Activated T-cell treated with anti-CD3 and anti-CD28 coated beads, Interleukin-2, amount 50 U/mL, for 24 hours (primary cell): ENCODE measurements around the gene RIN2.

ENCODE experiments used
- DNase-seq: peaks from one replicate; pipeline ENCODE4 v3.0.0-alpha.2; 2020
- H3K27ac Mint-ChIP-seq: 2 replicates; pipeline ENCODE4 v1.8.0; 2020; ENCODE audit warnings: mild to moderate bottlenecking, mixed read lengths
- H3K27me3 Mint-ChIP-seq: 2 replicates; pipeline ENCODE4 v1.8.0; 2020; ENCODE audit warnings: mixed read lengths
- H3K36me3 Mint-ChIP-seq: 2 replicates; pipeline ENCODE4 v1.8.0; 2020; ENCODE audit warnings: low read depth, mixed read lengths
- H3K4me1 Mint-ChIP-seq: 2 replicates; pipeline ENCODE4 v1.8.0; 2020; ENCODE audit warnings: low read depth, mixed read lengths
- H3K4me3 Mint-ChIP-seq: 2 replicates; pipeline ENCODE4 v1.8.0; 2020; ENCODE audit warnings: mild to moderate bottlenecking, moderate library complexity, mixed read lengths
- H3K9me3 Mint-ChIP-seq: 2 replicates; pipeline ENCODE4 v1.8.0; 2020; ENCODE audit warnings: mixed read lengths

Gene RIN2

DNA sequence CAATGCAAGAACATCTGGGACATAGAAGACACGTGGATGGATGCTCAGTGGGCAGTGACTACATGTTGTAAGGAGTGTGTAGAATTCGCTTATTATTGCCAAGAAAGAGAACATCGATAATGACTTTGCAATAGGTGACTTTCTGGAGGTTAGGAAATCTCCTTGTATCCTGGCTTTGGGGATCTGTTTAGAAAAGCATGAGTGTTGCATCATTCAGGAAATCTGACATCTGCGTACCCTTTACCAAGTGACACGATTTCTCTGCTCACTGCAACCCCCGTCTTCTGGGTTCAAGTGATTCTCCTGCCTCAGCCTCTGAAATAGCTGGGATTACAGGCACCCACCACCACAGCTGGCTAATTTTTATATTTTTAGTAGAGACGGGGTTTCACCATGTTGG lies 23.2 kb downstream of the RIN2 start:
- peaks cover 2% of the 10 kb centered on the region for H3K4me1 Mint-ChIP-seq

DNA sequence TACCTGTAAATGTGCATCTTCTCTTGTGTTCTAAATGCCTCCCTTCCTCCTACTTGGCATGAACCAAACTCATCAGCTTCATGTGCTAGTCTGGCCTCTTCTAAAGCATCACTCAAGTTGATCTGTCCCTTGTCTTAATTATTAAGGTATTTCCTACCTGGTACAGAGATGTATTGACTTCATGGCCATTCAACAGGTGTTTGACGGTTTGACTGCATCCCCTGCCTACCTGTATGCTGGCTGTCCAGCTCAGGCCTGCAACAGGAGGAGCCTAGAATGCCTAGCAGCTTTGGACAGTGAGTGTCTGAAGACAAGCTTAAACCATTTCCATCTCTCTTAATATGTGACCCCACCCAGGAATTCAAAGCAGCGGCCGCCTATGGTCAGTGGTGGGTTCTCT lies 24.6 kb downstream of the RIN2 start:
- Mint-ChIP-seq H3K9me3 (no peaks in the 10 kb centered on the region), H3K27me3 (peaks cover 19% of the 10 kb centered on the region), H3K4me1 (peaks cover 2% of the 10 kb centered on the region), H3K36me3 (no peaks in the 10 kb centered on the region), H3K4me3 (no peak overlapping the region), H3K27ac (no peak overlapping the region)
- no peak for DNase-seq

More for the DNA sequence above, 23.2 kb downstream of the RIN2 start:
- H3K4me3 Mint-ChIP-seq, result no peak overlapping the region
- DNase-seq, result no peak
- no peak overlapping the region for H3K27ac Mint-ChIP-seq
- H3K27me3 Mint-ChIP-seq, result peaks cover 9% of the 10 kb centered on the region
- no peaks in the 10 kb centered on the region for H3K9me3 Mint-ChIP-seq
- H3K36me3 Mint-ChIP-seq, result no peaks in the 10 kb centered on the region

DNA sequence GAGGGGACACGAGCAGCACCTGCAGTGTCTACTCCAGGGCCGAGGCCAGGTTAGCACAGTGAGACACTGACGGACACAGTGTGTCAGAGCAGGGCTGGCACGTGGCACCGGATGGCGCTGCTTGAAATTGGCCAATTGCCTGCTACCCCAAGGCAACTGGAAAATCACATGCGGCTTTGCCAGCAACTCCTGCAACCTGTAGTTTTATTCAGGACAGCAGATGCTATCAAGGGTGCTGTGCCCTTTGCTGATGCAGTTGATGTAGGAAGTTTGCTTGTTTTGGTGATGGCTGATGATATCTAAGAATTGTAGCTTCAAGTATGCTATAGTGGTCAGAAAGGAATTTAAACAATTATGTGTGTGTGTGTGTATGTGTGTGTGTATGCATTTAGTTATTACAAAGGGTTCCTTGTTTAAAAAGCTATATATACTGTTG lies 25.9 kb downstream of the RIN2 start:
- no peak for DNase-seq
- no peak overlapping the region for H3K27ac Mint-ChIP-seq
- H3K4me3 Mint-ChIP-seq, result no peak overlapping the region
- H3K9me3 Mint-ChIP-seq, result peaks cover 2% of the 10 kb centered on the region
- H3K27me3 Mint-ChIP-seq, result peaks cover 22% of the 10 kb centered on the region
- peaks cover 2% of the 10 kb centered on the region for H3K4me1 Mint-ChIP-seq
- H3K36me3 Mint-ChIP-seq, result no peaks in the 10 kb centered on the region

DNA sequence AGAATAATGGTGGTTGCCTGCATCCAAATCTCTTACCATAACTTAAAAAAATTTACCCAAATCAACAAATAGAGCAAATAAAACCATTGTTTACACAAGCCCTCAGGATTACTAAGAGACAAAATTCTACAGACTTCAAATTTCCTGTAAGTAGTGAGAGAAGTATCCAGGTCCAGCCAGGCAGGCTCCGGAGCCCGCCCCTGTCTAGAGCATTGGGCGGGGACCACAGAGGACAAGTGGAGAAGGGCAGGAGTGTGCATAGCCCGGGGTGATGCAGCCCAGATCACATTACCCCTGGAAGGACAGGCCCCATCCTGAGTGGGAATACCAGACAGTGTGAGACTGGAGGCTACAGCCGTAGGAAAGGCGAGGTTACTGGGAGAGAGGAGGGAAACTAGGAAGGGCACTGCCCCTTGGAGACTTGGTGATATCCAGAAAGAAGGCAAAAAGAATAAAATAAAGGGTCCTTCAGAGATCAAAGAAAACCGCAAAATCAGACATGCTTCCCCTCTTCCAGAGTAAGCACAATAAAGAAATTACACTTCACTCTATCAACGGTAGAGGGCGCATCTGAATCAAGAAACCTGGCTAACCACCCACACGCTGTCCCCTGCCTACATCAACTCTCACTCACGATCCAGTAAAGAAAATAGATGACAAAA lies 26.6 kb downstream of the RIN2 start:
- peaks cover 2% of the 10 kb centered on the region for H3K9me3 Mint-ChIP-seq
- H3K4me1 Mint-ChIP-seq, result peaks cover 2% of the 10 kb centered on the region
- no peak overlapping the region for H3K4me3 Mint-ChIP-seq
- H3K36me3 Mint-ChIP-seq, result no peaks in the 10 kb centered on the region
- DNase-seq, result no peak
- no peak overlapping the region for H3K27ac Mint-ChIP-seq
- H3K27me3 Mint-ChIP-seq, result peaks cover 21% of the 10 kb centered on the region

DNA sequence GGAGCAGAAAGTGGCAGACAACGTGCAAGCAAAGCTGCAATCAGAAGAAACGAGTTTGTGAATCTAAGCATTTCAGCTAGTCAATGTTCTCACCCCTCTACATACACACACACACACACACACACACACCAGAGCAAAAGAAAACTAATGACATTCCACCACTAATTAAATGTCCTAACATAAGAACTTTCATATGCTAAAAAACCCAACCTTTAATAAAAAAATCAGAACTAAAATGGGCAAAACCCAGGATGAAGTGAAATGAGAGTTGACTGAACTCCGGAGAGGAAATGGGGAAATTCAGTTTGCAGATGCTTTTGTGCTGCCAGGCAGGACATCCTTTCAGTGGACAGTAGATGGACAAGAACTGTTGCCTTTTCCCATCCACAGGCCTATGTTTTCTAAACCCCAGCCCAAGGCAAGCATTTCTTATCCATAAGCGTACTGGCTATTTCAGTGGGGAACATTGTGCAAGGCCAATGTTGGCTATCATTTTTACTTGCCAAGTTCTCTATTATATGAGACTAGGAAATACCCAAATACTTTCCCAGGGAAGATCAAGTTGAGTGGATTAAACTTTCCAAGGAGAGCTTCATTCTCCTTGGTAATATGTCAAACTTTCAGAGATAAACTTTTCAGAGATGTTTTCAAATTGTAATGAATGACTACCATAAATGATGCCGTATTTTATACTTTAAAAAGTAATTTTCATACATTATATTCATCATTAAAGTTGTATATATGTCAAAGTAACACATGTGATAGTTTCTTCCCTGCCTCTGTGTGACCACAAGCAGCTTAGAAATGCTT lies 27.3 kb downstream of the RIN2 start:
- Mint-ChIP-seq H3K9me3 (peaks cover 2% of the 10 kb centered on the region), H3K4me3 (no peak overlapping the region), H3K4me1 (peaks cover 2% of the 10 kb centered on the region), H3K27me3 (peaks cover 21% of the 10 kb centered on the region), H3K27ac (no peak overlapping the region), H3K36me3 (no peaks in the 10 kb centered on the region)
- DNase-seq, result no peak

DNA sequence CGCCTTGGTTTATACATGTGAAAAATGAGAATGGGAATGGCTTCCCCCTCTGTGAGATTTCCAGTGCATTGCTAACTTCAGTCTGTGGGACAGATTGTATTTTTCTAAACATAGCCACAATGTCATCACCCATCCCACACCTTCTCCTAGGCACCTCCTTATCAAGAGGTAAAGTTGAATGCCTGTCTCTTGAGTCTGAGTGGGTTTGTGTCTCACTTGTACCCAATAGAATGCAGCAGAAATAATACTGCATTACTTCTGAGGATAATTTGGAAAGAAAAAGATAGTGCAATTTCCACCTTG lies 27.9 kb downstream of the RIN2 start:
- DNase-seq, result no peak
- H3K9me3 Mint-ChIP-seq, result peaks cover 2% of the 10 kb centered on the region
- H3K27me3 Mint-ChIP-seq, result peaks cover 25% of the 10 kb centered on the region
- H3K36me3 Mint-ChIP-seq, result no peaks in the 10 kb centered on the region
- H3K27ac Mint-ChIP-seq, result no peak overlapping the region
- no peak overlapping the region for H3K4me3 Mint-ChIP-seq
- peaks cover 2% of the 10 kb centered on the region for H3K4me1 Mint-ChIP-seq

DNA sequence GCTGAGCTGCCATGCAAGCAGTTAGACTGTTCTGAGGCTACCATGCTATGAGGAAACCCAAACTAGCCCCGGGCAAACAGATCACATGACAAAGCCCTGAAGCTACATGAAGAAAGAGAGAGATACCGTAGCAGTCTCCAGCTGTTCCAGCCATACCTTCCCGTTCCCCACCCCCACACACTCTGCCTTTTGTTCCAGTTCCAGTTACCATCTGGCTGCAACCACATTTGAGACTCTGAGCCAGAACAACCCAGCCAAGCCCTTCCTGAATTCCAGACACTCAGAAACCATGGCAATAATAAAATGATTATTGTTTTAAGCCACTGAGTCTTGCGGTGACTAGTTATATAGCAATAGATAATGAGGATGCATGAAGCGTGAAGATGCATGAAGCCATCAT lies 28.3 kb downstream of the RIN2 start:
- no peak overlapping the region for H3K27ac Mint-ChIP-seq
- peaks cover 2% of the 10 kb centered on the region for H3K4me1 Mint-ChIP-seq
- H3K36me3 Mint-ChIP-seq, result no peaks in the 10 kb centered on the region
- no peak for DNase-seq
- H3K27me3 Mint-ChIP-seq, result peaks cover 25% of the 10 kb centered on the region
- H3K9me3 Mint-ChIP-seq, result peaks cover 2% of the 10 kb centered on the region
- H3K4me3 Mint-ChIP-seq, result no peak overlapping the region

DNA sequence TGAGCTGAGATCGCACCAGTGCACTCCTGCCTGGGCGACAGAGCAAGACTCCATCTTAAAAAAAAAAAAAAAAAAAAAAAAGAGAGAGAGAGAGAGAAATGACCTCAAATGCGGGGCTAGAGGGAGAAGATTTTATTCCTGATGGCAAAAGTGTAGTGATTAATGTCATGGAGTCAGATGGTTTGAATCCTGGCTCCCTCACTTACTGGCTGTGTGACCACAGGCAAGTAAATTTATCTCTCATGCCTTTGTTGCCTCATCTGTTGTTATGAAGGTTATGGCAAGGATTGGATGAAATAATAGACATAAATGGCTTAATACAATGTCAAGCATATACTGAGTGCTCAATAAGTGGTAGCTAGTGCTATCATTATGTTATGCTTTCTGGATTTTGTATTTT lies 29.3 kb downstream of the RIN2 start:
- peaks cover 2% of the 10 kb centered on the region for H3K9me3 Mint-ChIP-seq
- no peaks in the 10 kb centered on the region for H3K36me3 Mint-ChIP-seq
- H3K4me3 Mint-ChIP-seq, result no peak overlapping the region
- H3K27ac Mint-ChIP-seq, result no peak overlapping the region
- no peak for DNase-seq
- peaks cover 27% of the 10 kb centered on the region for H3K27me3 Mint-ChIP-seq
- H3K4me1 Mint-ChIP-seq, result peaks cover 2% of the 10 kb centered on the region

DNA sequence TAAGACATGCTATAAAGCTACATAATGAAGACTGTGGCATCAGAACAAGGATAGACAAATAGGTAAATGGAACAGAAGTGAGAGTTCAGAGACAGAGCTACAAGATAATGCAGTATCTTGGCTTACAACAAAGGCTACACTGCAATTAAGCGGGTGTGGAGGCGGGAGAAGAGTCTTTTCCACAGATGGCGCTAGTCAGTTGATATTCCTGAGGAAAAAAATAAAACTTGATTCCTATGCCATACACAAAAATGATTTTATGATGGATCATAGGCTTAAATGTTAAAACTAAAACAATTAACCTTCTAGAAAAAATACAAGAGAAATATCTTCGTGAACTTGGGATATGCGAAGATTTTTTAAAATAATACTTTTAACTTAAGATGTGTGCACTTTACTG lies 31.0 kb downstream of the RIN2 start:
- no peaks in the 10 kb centered on the region for H3K36me3 Mint-ChIP-seq
- DNase-seq, result no peak
- no peak overlapping the region for H3K4me3 Mint-ChIP-seq
- H3K27me3 Mint-ChIP-seq, result peaks cover 31% of the 10 kb centered on the region
- H3K4me1 Mint-ChIP-seq, result peaks cover 2% of the 10 kb centered on the region
- peaks cover 2% of the 10 kb centered on the region for H3K9me3 Mint-ChIP-seq
- H3K27ac Mint-ChIP-seq, result no peak overlapping the region

DNA sequence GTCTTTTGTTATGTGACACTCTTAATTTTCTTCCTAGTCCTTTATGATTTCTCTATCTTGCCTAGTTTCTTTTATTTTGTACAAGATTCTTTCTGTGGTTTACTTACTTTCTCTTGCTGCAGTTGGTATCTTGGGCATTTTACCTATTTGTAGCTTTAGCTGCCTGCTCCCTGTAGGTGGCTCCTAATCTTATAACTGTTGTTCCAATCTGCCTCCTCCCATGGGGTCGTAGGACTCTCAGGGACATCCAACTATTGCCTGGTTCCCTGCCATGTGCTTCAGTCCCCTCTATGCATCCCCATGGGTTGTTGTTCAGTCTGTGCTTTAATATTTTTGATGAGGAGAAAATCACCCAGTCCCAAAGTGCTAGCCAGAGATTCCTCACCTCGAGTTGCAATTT lies 31.4 kb downstream of the RIN2 start:
- Mint-ChIP-seq H3K4me3 (no peak overlapping the region), H3K36me3 (no peaks in the 10 kb centered on the region), H3K9me3 (peaks cover 2% of the 10 kb centered on the region), H3K27ac (no peak overlapping the region), H3K4me1 (peaks cover 2% of the 10 kb centered on the region), H3K27me3 (peaks cover 31% of the 10 kb centered on the region)
- DNase-seq, result no peak

DNA sequence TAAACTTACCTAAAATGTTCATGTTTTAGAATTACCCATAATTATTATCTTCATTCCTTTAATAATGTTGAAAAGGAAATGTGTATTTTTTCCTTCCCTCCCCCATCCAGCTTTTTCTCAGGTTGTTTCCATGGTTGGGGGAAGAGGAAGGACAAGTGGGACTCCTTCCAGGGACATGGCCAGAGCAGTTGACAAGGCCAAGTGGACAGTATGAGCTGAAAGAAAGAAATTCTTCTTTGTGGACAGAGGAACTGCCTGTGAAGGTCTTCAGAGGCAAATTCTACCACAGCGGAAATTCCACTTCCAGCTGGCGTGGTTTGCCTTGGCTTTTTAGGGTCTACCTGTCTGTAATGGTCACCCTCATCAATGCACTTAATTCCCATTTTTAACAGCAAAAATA lies 33.8 kb downstream of the RIN2 start:
- H3K4me3 Mint-ChIP-seq, result no peak overlapping the region
- no peaks in the 10 kb centered on the region for H3K4me1 Mint-ChIP-seq
- H3K27ac Mint-ChIP-seq, result no peak overlapping the region
- H3K36me3 Mint-ChIP-seq, result no peaks in the 10 kb centered on the region
- H3K9me3 Mint-ChIP-seq, result peaks cover 2% of the 10 kb centered on the region
- H3K27me3 Mint-ChIP-seq, result peaks cover 20% of the 10 kb centered on the region
- no peak for DNase-seq

DNA sequence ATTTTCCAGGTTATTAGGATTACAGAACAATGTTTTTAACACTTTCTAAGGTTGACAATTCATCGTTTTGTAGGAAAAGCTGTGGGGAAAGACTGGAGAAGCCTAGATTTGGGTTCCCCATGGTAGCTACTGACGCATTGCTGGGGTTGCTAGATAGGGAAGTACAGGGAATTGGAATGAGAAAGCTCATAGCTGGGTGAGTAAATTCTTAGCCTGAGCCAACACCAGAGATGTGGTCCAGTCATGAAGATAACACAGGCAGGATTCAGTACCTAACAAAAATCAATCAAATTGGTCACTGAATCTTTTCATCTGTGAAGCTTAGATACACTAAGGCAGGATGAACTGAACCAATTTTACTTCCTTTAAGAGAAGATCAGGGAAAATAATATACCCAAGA lies 35.7 kb downstream of the RIN2 start:
- DNase-seq, result no peak
- Mint-ChIP-seq H3K9me3 (no peaks in the 10 kb centered on the region), H3K4me1 (no peaks in the 10 kb centered on the region), H3K27ac (no peak overlapping the region), H3K36me3 (no peaks in the 10 kb centered on the region), H3K4me3 (no peak overlapping the region), H3K27me3 (peaks cover 10% of the 10 kb centered on the region)

DNA sequence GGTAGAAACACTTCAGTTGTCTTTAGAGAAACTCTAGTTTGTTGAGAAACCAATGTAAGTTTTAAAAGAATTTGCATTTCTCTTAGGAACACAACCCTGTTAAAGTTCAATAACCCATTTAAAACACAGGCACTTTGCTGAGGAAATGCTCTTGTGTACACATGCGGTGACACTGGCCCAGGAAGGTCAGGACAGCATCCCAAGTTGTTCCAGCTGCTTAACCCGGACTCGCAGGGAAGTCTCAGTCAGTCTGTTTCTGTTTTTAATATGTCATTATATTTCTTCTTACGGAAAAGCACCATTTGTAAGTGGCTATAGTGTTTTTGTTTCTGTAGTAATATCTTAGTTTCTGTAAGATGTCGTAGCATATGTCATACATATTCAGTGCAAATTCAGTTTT lies 36.9 kb downstream of the RIN2 start:
- Mint-ChIP-seq H3K27ac (no peak overlapping the region), H3K27me3 (peaks cover 14% of the 10 kb centered on the region), H3K4me1 (no peaks in the 10 kb centered on the region), H3K4me3 (no peak overlapping the region), H3K9me3 (no peaks in the 10 kb centered on the region), H3K36me3 (no peaks in the 10 kb centered on the region)
- no peak for DNase-seq

DNA sequence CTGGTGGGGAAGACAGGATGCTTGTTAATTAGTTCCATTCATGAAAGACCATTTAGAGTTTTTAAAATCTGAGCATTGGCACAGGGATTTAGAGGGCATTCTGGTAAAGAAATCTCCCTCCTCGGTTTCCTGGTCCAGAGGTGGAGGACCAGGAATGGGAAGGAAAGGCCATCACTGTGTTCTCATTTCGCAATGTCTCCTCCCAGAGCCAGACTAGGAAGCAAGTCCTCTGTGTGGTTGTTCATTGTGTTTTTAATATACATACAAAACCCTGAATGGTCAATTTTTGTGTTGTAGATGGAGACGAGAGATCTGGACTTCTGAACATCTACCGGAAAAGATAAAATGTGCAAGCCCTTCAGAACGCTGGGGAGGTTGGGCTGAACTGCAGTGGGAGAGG lies 41.3 kb downstream of the RIN2 start:
- Mint-ChIP-seq H3K36me3 (no peaks in the 10 kb centered on the region), H3K9me3 (no peaks in the 10 kb centered on the region), H3K4me3 (no peak overlapping the region), H3K27me3 (peaks cover 4% of the 10 kb centered on the region), H3K4me1 (no peaks in the 10 kb centered on the region), H3K27ac (no peak overlapping the region)
- no peak for DNase-seq

DNA sequence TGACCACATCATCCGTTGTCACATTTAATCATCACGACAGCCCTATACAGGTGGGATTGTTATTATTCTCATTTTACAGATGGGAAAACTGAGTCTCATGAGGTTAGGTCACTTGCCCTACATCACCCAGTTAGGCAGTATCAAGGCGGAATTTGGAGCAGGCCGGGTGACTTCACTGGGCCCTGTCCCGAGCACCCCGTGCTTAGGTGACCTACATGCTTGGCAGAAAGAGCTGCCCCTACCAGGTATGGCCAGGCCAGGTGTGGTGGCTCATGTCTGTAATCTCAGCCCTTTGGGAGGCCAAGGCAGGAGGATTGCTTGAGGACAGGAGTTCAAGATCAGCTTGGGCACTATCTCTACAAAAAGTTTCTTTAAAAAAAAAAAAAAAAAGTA lies 44.0 kb downstream of the RIN2 start:
- no peak for DNase-seq
- Mint-ChIP-seq H3K27ac (no peak overlapping the region), H3K4me1 (no peaks in the 10 kb centered on the region), H3K27me3 (peaks cover 12% of the 10 kb centered on the region), H3K4me3 (no peak overlapping the region), H3K9me3 (no peaks in the 10 kb centered on the region), H3K36me3 (no peaks in the 10 kb centered on the region)
